Omental fat pad (tissue), 4 donors: ENCODE results near the gene METTL18. TPM values are rescaled to one million over a fixed set of nuclear protein-coding genes. Genes with fewer than 3 reads are reported as not detected.

ENCODE experiments used
- ATAC-seq: fragments of 150-250 bp; one replicate; pipeline ENCODE4 v1.9.1; 2016; ENCODE audit warnings: mild to moderate bottlenecking, moderate library complexity; ENCODE audit not compliant: low FRiP score
- DNase-seq: peaks from one replicate; pipeline ENCODE4 v3.0.0-alpha.2; 2019; ENCODE audit warnings: low spot score
- total RNA-seq, 4 donors: library from RNA; depleted of rRNA; stranded (reverse); fragments of >200 nt; gene quantifications; one replicate each; pipeline ENCODE4 v1.1.0, GENCODE V29; 2016
- TF ChIP-seq, protein P1 (sequence below), 3 donors: fragments of 450-650 bp; IDR thresholded peaks; one replicate each; pipeline ENCODE4 v1.5.1; 2016 to 2017; ENCODE audit warnings: antibody characterized with exemption in 3 of 3, mild to moderate bottlenecking in 3 of 3, moderate library complexity in 2 of 3

The METTL18 gene
- total RNA-seq, 4 donors from 2014 or later = 1.9 to 7.1 (median 3.5) TPM

DNA sequence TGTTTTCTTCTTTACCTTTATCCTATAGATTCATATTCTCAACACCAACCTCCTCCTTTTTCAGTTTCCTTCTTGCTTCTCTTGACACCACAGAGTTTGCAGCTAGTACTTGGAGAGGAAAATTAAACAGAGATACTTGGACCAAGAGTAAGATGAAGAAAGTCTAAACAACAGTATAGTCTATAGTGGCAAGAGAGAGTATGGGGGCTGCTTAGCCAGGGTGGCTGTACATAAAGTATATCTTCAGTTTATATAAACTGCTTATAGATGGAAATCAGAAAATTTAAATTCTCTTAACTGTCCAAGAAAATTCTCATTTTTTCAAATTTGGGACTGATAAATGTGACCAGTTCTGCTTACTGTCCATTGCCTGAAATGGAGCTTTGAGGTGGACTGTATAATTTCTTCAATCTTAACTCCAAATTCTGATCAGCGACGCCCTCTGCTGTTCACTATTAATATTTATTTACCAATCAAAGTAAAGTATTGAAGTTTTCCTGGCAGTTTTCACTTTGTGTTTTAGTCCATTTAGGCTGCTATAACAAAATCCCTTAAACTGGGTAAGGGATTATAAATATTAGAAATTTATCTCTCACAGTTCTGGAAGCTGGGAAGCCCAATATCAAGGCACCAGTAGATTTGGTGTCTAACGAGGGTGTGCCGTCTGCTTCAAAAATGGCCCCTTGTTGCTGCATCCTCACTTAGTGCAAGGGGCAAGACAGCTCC lies 14.8 kb upstream of the METTL18 start:
- ATAC-seq (no peak), DNase-seq (no peak)
- TF ChIP-seq, protein P1, sequence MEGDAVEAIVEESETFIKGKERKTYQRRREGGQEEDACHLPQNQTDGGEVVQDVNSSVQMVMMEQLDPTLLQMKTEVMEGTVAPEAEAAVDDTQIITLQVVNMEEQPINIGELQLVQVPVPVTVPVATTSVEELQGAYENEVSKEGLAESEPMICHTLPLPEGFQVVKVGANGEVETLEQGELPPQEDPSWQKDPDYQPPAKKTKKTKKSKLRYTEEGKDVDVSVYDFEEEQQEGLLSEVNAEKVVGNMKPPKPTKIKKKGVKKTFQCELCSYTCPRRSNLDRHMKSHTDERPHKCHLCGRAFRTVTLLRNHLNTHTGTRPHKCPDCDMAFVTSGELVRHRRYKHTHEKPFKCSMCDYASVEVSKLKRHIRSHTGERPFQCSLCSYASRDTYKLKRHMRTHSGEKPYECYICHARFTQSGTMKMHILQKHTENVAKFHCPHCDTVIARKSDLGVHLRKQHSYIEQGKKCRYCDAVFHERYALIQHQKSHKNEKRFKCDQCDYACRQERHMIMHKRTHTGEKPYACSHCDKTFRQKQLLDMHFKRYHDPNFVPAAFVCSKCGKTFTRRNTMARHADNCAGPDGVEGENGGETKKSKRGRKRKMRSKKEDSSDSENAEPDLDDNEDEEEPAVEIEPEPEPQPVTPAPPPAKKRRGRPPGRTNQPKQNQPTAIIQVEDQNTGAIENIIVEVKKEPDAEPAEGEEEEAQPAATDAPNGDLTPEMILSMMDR (IDR thresholded peaks at IDR 0.05) = no peak

DNA sequence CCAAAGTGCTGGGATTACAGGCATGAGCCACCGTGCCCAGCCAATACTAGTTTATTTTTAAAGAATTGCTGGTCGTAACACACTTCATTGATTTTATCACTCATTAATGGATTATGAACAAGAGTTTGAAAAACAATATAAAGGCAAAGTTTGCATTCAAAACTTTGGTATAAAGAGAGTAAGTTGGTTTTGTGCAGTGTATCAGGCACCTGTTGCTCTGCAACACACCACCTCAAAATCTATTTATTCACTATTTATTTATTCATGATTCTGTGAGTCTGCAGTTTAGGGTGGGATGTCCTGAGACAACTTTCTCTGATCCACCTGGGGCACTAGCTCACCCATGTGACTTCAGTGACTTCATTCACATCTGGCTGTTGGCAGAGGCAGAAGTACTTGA lies 10.2 kb upstream of the METTL18 start:
- TF ChIP-seq, protein P1 (IDR thresholded peaks at IDR 0.05) = no peak
- ATAC-seq (no peak), DNase-seq (no peak)

DNA sequence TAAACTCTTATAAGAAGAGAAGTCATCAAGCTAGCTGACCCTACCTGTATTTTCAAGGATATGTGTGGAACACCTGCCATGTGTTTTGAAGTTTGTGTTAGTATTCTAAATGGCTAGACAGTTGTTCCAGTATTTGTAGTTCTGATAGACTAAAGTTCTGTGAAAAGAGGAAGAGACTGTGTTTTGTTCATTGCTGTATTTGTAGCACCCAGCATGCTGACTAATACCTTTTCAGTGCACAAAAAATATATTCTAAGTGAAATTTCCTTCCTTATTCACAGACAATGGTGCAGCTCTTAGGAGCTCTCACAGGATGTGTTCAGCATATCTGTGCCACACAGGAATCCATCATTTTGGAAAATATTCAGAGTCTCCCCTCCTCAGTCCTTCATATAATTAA lies 8.2 kb upstream of the METTL18 start:
- ATAC-seq = no peak

DNA sequence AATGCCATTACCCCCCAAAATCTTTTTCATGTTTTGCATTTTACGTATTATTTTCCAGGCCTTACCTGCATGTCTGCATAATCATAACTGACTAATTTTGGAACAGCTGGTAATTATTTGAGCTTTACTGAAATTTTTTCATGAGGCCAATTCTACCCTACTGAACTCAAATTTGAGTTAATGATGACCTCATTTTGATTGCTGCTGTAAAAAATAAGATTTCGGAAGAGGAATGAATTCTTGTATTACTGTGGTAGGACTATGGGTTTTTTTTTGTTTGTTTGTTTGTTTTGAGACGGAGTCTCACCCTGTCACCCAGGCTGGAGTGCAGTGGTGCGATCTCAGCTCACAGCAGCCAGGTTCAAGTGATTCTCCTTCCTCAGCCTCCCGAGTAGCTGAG lies 2.6 kb upstream of the METTL18 start:
- no peak for ATAC-seq
- DNase-seq = no peak
- TF ChIP-seq, protein P1 (IDR thresholded peaks at IDR 0.05) = no peak

More for the DNA sequence above, 8.2 kb upstream of the METTL18 start:
- TF ChIP-seq, protein P1 (IDR thresholded peaks at IDR 0.05) = no peak
- no peak for DNase-seq

DNA sequence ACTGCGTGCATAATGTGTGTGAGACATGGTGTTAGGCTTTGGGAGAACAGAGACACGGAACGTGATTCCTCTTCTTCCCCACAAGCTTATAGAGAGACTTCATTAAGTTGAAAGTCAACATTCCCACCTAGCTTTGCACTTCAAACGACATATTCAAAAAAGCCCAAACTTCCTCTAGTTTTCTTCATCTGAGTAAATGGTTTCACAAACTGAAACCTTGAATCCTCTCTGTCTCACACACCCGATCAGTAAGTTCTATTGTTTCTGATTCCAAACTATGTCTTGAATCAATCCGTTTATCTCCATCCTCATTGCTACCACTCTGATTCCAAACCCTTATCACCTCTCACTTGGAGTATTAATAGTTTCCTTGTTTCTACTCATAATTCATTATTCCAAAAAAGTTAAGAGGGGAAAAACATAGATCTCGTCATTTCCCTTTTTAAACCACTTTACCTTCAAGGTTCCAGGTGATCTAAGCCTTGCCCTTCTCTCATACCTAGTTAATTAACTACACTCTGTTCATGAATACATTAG lies 1.6 kb upstream of the METTL18 start:
- ATAC-seq (no peak), DNase-seq (no peak)
- TF ChIP-seq, protein P1 (IDR thresholded peaks at IDR 0.05) = no peak

DNA sequence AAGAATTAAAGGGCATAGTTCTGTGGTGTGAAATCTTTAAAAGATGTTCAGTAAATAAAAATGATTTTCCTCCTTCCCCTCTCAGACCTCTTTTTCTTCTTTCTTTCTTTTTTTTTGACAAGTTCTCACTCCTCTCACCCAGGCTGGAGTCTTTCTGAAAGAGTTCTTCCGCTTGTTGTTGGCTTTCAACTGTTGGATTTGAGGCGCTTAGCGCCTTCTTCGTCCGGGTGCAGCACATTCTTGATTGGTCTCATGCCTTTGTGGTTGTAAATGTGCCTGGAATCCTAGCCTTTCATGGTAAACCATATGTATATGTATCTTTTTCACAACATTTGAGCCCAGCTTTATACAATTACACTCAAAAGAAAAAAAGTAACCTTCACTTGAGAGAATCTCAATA lies 980 bp upstream of the METTL18 start:
- no peak for DNase-seq
- ATAC-seq = no peak
- TF ChIP-seq, protein P1 (IDR thresholded peaks at IDR 0.05) = no peak

DNA sequence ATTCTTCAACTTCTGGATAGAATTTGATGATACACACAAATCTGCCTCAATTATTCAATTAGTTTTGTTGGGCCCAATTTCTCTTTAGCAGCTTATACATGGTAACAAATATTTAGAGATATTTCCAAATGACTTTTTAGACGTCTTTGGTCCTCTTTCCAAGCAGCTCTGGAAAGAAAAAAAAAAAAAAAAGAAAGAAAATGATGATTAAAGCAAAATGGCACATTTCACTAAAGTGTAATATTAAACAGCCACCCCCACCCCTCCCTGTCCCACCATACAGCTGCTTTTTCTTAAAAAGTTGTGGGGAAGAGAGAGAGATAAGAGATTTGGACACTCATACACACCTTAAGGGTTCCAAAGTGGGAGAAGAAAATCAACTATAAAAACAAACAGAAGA lies 977 bp downstream of the METTL18 start:
- DNase-seq (no peak), ATAC-seq (no peak)
- TF ChIP-seq, protein P1 (IDR thresholded peaks at IDR 0.05) = no peak
